Measurements from ENCODE around the gene AGXT2.

The AGXT2 gene

DNA sequence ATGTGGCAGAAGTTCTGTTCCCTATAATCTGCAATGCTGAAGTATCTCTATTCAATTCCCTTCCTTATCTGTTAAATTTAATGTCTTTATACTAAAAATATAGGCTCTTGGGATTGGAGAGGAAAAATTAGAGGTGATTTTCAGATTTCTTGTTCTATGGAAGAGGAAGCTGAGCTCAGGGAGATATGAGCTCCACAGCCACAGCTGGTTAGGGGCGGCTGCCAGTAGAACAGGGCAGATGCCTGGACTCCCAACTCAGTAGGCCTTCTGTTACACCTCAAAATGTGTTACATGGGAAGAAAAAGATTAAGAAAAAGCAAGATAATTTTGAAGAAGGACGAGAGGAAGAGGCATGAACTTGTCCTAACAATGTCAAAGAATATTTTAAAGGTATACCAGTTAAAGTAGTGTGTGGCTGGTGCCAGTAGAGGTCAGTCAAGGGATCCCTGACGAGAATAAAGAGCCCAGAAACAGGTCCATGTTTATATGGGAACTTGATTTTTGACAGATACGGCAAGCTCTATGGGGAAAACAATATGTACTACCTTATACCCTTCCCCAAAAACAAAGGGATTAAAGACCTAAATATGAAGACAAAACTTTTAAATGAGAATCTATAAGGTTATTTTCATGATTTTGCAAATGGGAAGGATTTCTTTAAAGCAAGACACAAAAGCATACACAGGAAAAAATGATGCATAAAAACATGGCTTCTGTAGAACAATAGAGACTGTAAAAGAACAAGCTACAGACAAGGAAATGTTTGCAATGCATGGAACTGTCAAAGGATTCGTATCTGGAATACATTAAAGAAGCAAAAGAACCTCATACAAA, 89.7 kb downstream of the AGXT2 start:
- DNase-seq, result peak; percentile 39

DNA sequence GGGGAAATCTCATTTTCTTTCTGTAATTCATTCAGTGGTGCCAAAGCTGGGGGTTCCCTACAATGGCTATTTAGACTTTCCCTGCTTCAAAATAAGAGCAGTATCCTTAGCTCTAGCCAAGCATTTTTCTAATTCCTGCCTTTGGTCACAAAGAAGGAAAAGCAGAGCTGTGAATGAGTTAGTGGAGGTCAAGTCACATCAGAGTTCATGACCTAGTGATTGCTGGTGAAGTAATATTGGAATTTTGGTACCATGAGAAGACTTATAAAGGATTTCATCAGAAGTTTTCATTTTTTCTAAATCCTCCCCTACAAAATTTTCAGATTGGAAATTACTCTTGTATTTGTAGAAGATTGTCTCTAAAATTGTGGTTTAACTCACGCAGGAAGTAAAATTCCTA, 90.4 kb downstream of the AGXT2 start:
- no peak for DNase-seq
